A549 (cell line): ENCODE data around the gene RERE.

ENCODE experiments used
- CTCF ChIP-seq: fragments of >200 bp; sonication (Bioruptor Twin); formaldehyde crosslinking; IDR thresholded peaks from 3 replicates; pipeline ENCODE4 v1.5.1; 2016
- MAX ChIP-seq: IDR thresholded peaks from 2 replicates; pipeline ENCODE4 v1.6.1; 2012
- POLR2A ChIP-seq: IDR thresholded peaks from 2 replicates; pipeline ENCODE4 v1.6.1; 2012; ENCODE audit warnings: mild to moderate bottlenecking, low read length
- SMC3 ChIP-seq: fragments of >200 bp; sonication (Bioruptor Twin); formaldehyde crosslinking; IDR thresholded peaks from 3 replicates; pipeline ENCODE4 v1.6.1; 2018; ENCODE audit warnings: inconsistent platforms
- TP53 ChIP-seq: fragments of 250-450 bp; sonication (Bioruptor Pico); IDR thresholded peaks from 2 replicates; pipeline ENCODE4 v1.5.0; 2021; ENCODE audit warnings: mild to moderate bottlenecking, moderate library complexity
- TF ChIP-seq, protein P1 (sequence below): IDR thresholded peaks from 2 replicates; pipeline ENCODE4 v1.6.1; 2012; ENCODE audit warnings: low read depth, borderline replicate concordance

GRCh38 chr1:8443558-8444194, 373.8 kb downstream of the RERE start:
- TF ChIP-seq CTCF (no peak), SMC3 (no peak), MAX (no peak), POLR2A (no peak), TP53 (CRISPR knock-in tag) (no peak)
- TF ChIP-seq, protein P1, sequence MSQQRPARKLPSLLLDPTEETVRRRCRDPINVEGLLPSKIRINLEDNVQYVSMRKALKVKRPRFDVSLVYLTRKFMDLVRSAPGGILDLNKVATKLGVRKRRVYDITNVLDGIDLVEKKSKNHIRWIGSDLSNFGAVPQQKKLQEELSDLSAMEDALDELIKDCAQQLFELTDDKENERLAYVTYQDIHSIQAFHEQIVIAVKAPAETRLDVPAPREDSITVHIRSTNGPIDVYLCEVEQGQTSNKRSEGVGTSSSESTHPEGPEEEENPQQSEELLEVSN, result no peak
